RWPE1 (cell line): Measurements from ENCODE around the gene ARHGDIB.

Source experiments
- CTCF ChIA-PET: fragments of 350-600 bp; sonication (Branson Sonifier 250); formaldehyde crosslinking; extraction: SDS; loops from one replicate; lab custom pipeline; 2021; lab: Yijun Ruan, JAX
- POLR2A ChIA-PET: fragments of 400-600 bp; formaldehyde crosslinking; extraction: SDS; loops from one replicate; lab custom pipeline; 2020; ENCODE audit warnings: antibody characterized with exemption; ENCODE audit not compliant: low non-redundant PET; lab: Yijun Ruan, JAX
- DNase-seq: peaks from one replicate; pipeline ENCODE4 v3.0.0; 2012; ENCODE audit warnings: low spot score
- H3K27ac ChIP-seq: fragments of 450-650 bp; 2 replicates; pipeline ENCODE4 v1.5.1; 2017
- CTCF ChIP-seq: fragments of 450-650 bp; conservative IDR thresholded peaks from 2 replicates; pipeline ENCODE4 v1.5.1; 2017; ENCODE audit warnings: low read depth, mild to moderate bottlenecking

ARHGDIB gene

GRCh38 chr12:14935031-14935430 lies 26.4 kb downstream of the ARHGDIB start:
- ChIA-PET CTCF (no interaction called here), POLR2A (no interaction called here)
- no peak for TF ChIP-seq CTCF
- no peak for DNase-seq
- no peak overlapping the region for H3K27ac ChIP-seq

GRCh38 chr12:14934511-14934910 lies 26.9 kb downstream of the ARHGDIB start:
- no peak for TF ChIP-seq CTCF
- DNase-seq: no peak
- CTCF ChIA-PET: no interaction called here
- no peak overlapping the region for H3K27ac ChIP-seq
- POLR2A ChIA-PET: no interaction called here

GRCh38 chr12:14931791-14932560 lies 29.4 kb downstream of the ARHGDIB start:
- DNase-seq: peak; percentile 43
- CTCF ChIA-PET: interaction anchor here (0.6 kb wide), 1 partner anchor 82 kb away, joined by 7 read pairs; no protein-coding TSS in a partner anchor

GRCh38 chr12:14931359-14931758 lies 30.0 kb downstream of the ARHGDIB start:
- H3K27ac ChIP-seq: no peak overlapping the region
- POLR2A ChIA-PET: no interaction called here
- no peak for TF ChIP-seq CTCF
- CTCF ChIA-PET: interaction anchor here (0.6 kb wide), 1 partner anchor 82 kb away, joined by 7 read pairs; no protein-coding TSS in a partner anchor
- no peak for DNase-seq

More at GRCh38 chr12:14931791-14932560, 29.4 kb downstream of the ARHGDIB start:
- POLR2A ChIA-PET: no interaction called here
- no peak for TF ChIP-seq CTCF
- no peak overlapping the region for H3K27ac ChIP-seq

GRCh38 chr12:14930299-14930698 lies 31.1 kb downstream of the ARHGDIB start:
- H3K27ac ChIP-seq: no peak overlapping the region
- TF ChIP-seq CTCF: no peak
- CTCF ChIA-PET: no interaction called here
- DNase-seq: no peak
- POLR2A ChIA-PET: no interaction called here

DNA sequence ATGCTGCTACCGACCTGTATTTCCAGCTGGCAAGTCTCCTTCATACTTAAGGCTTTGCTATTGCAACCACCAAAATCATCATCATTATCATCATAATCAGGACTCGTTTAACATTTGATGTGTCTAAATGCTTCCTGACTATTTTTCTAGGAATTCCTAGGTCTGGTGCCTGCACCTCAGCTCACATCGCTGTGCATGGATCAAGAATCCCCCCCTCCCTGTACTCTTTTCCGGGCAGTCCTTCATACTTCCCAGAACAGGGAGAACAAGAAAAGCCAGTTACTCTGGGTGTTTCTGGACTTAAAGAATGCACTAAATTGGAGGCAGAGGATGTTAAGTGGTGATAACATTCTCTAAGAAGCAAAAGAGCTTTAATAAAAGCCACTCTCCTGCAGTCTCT lies 32.5 kb downstream of the ARHGDIB start:
- CTCF ChIA-PET: interaction anchor here (0.5 kb wide), 1 partner anchor 299 kb away, joined by 3 read pairs; no protein-coding TSS in a partner anchor
- POLR2A ChIA-PET: no interaction called here
- DNase-seq: peak; percentile 81
- no peak for TF ChIP-seq CTCF
- H3K27ac ChIP-seq: no peak overlapping the region
